Esophagus squamous epithelium (tissue), 5 donors: Measurements from ENCODE around the gene METTL21C. TPM values are rescaled to one million over a fixed set of nuclear protein-coding genes. Genes with fewer than 3 reads are reported as not detected.

Experiments
- DNase-seq: peaks from one replicate; lab custom pipeline; 2025; lab: John Stamatoyannopoulos, UW
- H3K27ac ChIP-seq, 4 donors: fragments of 200-600 bp; sonication (generic); one replicate each; pipeline ENCODE4 v1.5.1; 2016 to 2019; ENCODE audit warnings: mild to moderate bottlenecking in 1 of 4
- H3K27me3 ChIP-seq, 4 donors: fragments of 200-600 bp; sonication (generic); 1 replicate in 3 of 4; 2 replicates in 1 of 4; pipeline versions ENCODE4 v1.5.1 to v1.6.0; 2017 to 2021; ENCODE audit warnings: antibody characterized with exemption in 1 of 4
- H3K36me3 ChIP-seq, 3 donors: fragments of 200-600 bp; sonication (generic); one replicate each; pipeline ENCODE4 v1.5.1; 2016 to 2019
- H3K4me1 ChIP-seq, 3 donors: fragments of 200-600 bp; sonication (generic); one replicate each; pipeline ENCODE4 v1.5.1; 2017 to 2019
- H3K4me3 ChIP-seq, 4 donors: fragments of 200-600 bp; sonication (generic); 1 replicate in 3 of 4; 2 replicates in 1 of 4; pipeline ENCODE4 v1.5.1; 2016 to 2019; ENCODE audit warnings: mild to moderate bottlenecking in 2 of 4, moderate library complexity in 1 of 4
- H3K9me3 ChIP-seq, 3 donors: fragments of 200-600 bp; sonication (generic); one replicate each; pipeline ENCODE4 v1.5.1; 2016 to 2019
- POLR2A ChIP-seq, 4 donors: fragments of 450-650 bp; IDR thresholded peaks; one replicate each; pipeline ENCODE4 v1.6.1; 2017; ENCODE audit warnings: antibody characterized with exemption in 4 of 4, mild to moderate bottlenecking in 4 of 4, moderate library complexity in 3 of 4
- whole genome bisulfite sequencing, 2 donors: methylation state at CpG; one replicate each; pipeline ENCODE4 v1.1.5; 2018; 5-methylcytosine and 5-hydroxymethylcytosine counted together
- intact Hi-C: fragments of 100-400 bp; cut with DNase I; formaldehyde crosslinking; loops from one replicate; pipeline ENCODE4 v1.15.0; 2022
- total RNA-seq, 4 donors: library from RNA; depleted of rRNA; stranded (reverse); fragments of >200 nt; gene quantifications; one replicate each; pipeline ENCODE4 v1.1.0, GENCODE V29; 2016
- TF ChIP-seq, protein P1 (sequence below), 6 experiments: fragments of 450-650 bp in 4 of 6; fragments of 200-600 bp in 2 of 6; sonication (generic) in 2 of 6; IDR thresholded peaks; one replicate each; pipeline ENCODE4 v1.5.1; 2016 to 2019; ENCODE audit warnings: antibody characterized with exemption in 6 of 6, mild to moderate bottlenecking in 4 of 6, moderate library complexity in 4 of 6
- donor health status: DM: yes; HTN: yes; CAD: no.

Gene METTL21C
- total RNA-seq, 4 donors from 2014 or later, result not detected

- intact Hi-C loops, result no loop called here
- peaks cover 0 to 46% (median 4%) of the 10 kb centered on the region in 3 donors for H3K4me1 ChIP-seq
- H3K36me3 ChIP-seq, result no peaks in the 10 kb centered on the region
- no peak for TF ChIP-seq POLR2A (IDR thresholded peaks at IDR 0.05)
- TF ChIP-seq, protein P1, sequence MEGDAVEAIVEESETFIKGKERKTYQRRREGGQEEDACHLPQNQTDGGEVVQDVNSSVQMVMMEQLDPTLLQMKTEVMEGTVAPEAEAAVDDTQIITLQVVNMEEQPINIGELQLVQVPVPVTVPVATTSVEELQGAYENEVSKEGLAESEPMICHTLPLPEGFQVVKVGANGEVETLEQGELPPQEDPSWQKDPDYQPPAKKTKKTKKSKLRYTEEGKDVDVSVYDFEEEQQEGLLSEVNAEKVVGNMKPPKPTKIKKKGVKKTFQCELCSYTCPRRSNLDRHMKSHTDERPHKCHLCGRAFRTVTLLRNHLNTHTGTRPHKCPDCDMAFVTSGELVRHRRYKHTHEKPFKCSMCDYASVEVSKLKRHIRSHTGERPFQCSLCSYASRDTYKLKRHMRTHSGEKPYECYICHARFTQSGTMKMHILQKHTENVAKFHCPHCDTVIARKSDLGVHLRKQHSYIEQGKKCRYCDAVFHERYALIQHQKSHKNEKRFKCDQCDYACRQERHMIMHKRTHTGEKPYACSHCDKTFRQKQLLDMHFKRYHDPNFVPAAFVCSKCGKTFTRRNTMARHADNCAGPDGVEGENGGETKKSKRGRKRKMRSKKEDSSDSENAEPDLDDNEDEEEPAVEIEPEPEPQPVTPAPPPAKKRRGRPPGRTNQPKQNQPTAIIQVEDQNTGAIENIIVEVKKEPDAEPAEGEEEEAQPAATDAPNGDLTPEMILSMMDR (IDR thresholded peaks at IDR 0.05), result no peak
- DNase-seq, result no peak
- H3K27me3 ChIP-seq, result no peaks in the 10 kb centered on the region
- no peak overlapping the region for H3K27ac ChIP-seq
- no peak overlapping the region for H3K4me3 ChIP-seq
- peaks cover 0 to 4% (median 0%) of the 10 kb centered on the region in 3 donors for H3K9me3 ChIP-seq
Measured at GRCh38 chr13:102703726-102704035, 8.8 kb upstream of the METTL21C start.

- H3K36me3 ChIP-seq, result no peaks in the 10 kb centered on the region
- intact Hi-C loops, result no loop called here
- DNase-seq, result no peak
- peaks cover 0 to 9% (median 0%) of the 10 kb centered on the region in 3 donors for H3K9me3 ChIP-seq
- no peaks in the 10 kb centered on the region for H3K27me3 ChIP-seq
- peaks cover 0 to 43% (median 4%) of the 10 kb centered on the region in 3 donors for H3K4me1 ChIP-seq
- no peak for TF ChIP-seq POLR2A (IDR thresholded peaks at IDR 0.05)
- TF ChIP-seq, protein P1 (IDR thresholded peaks at IDR 0.05), result no peak
- 61 to 66% methylated on average over 8 of the region's 8 CpGs for WGBS, 2 donors
- H3K27ac ChIP-seq, result no peak overlapping the region
- H3K4me3 ChIP-seq, result no peak overlapping the region
Measured at GRCh38 chr13:102702965-102703725, 8.3 kb upstream of the METTL21C start.

GRCh38 chr13:102701331-102701730 lies 6.5 kb upstream of the METTL21C start:
- Histone ChIP-seq H3K9me3 (peaks cover 0 to 9% (median 0%) of the 10 kb centered on the region in 3 donors), H3K4me3 (no peak overlapping the region), H3K27me3 (no peaks in the 10 kb centered on the region), H3K27ac (no peak overlapping the region), H3K36me3 (no peaks in the 10 kb centered on the region), H3K4me1 (peaks cover 0 to 25% (median 4%) of the 10 kb centered on the region in 3 donors)
- TF ChIP-seq POLR2A (IDR thresholded peaks at IDR 0.05), result no peak
- TF ChIP-seq, protein P1 (IDR thresholded peaks at IDR 0.05), result no peak
- 85 to 86% methylated on average over 5 of the region's 5 CpGs for WGBS, 2 donors
- intact Hi-C loops, result no loop called here
- DNase-seq, result no peak

GRCh38 chr13:102700088-102701031 lies 5.5 kb upstream of the METTL21C start:
- Histone ChIP-seq H3K27ac (peak overlapping the region in 1 of 4 donors; percentile 27), H3K27me3 (no peaks in the 10 kb centered on the region), H3K9me3 (peaks cover 0 to 9% (median 0%) of the 10 kb centered on the region in 3 donors), H3K36me3 (no peaks in the 10 kb centered on the region), H3K4me3 (no peak overlapping the region), H3K4me1 (peaks cover 0 to 24% (median 4%) of the 10 kb centered on the region in 3 donors)
- no peak for DNase-seq
- intact Hi-C loops, result no loop called here
- 72 to 79% methylated on average over 13 to 14 of the region's 14 CpGs for WGBS, 2 donors
- no peak for TF ChIP-seq POLR2A (IDR thresholded peaks at IDR 0.05)
- TF ChIP-seq, protein P1 (IDR thresholded peaks at IDR 0.05), result no peak
